WTC11 (cell line): ENCODE data around the gene IER2. TPM values are rescaled to one million over a fixed set of nuclear protein-coding genes. Genes with fewer than 3 reads are reported as not detected.

Experiments
- ARID4B ChIP-seq: sonication (generic); formaldehyde crosslinking; IDR thresholded peaks from 2 replicates; pipeline ENCODE4 v1.8.0; 2023; ENCODE audit warnings: missing genetic modification reagents, mild to moderate bottlenecking, borderline replicate concordance
- ATF1 ChIP-seq: sonication (generic); formaldehyde crosslinking; IDR thresholded peaks from 2 replicates; pipeline ENCODE4 v1.8.1; 2023; ENCODE audit warnings: mild to moderate bottlenecking, moderate library complexity, missing genetic modification reagents
- ATF2 ChIP-seq: sonication (generic); formaldehyde crosslinking; IDR thresholded peaks from 2 replicates; pipeline ENCODE4 v1.8.1; 2022; ENCODE audit warnings: low read depth, missing genetic modification reagents, borderline replicate concordance
- CTCF ChIP-seq: fragments of 200-600 bp; IDR thresholded peaks from 2 replicates; pipeline ENCODE4 v1.8.0; 2022; ENCODE audit warnings: antibody characterized with exemption
- EMX1 ChIP-seq: fragments of 250-450 bp; sonication (Bioruptor Pico); IDR thresholded peaks from 2 replicates; pipeline ENCODE4 v1.8.0; 2021; ENCODE audit warnings: mild to moderate bottlenecking
- ESRRA ChIP-seq: sonication (generic); formaldehyde crosslinking; IDR thresholded peaks from 2 replicates; pipeline ENCODE4 v1.8.1; 2022; ENCODE audit warnings: mild to moderate bottlenecking, missing genetic modification reagents, borderline replicate concordance
- FOXP4 ChIP-seq: sonication (generic); formaldehyde crosslinking; IDR thresholded peaks from 2 replicates; pipeline ENCODE4 v1.8.0; 2022; ENCODE audit warnings: mild to moderate bottlenecking, missing genetic modification reagents
- HMGA2 ChIP-seq: fragments of 250-450 bp; sonication (Bioruptor Pico); IDR thresholded peaks from 2 replicates; pipeline ENCODE4 v1.4.0; 2021; ENCODE audit warnings: mild to moderate bottlenecking, moderate library complexity
- JAZF1 ChIP-seq: fragments of 250-450 bp; sonication (Bioruptor Pico); IDR thresholded peaks from 2 replicates; pipeline ENCODE4 v1.9.0; 2021; ENCODE audit warnings: moderate library complexity, mild to moderate bottlenecking, inconsistent platforms
- MAX ChIP-seq: sonication (generic); formaldehyde crosslinking; IDR thresholded peaks from 2 replicates; pipeline ENCODE4 v1.8.0; 2022; ENCODE audit warnings: mild to moderate bottlenecking, missing genetic modification reagents
- PREB ChIP-seq: sonication (generic); formaldehyde crosslinking; IDR thresholded peaks from 2 replicates; pipeline ENCODE4 v1.8.1; 2022; ENCODE audit warnings: mild to moderate bottlenecking, missing genetic modification reagents, moderate library complexity, borderline replicate concordance
- RELA ChIP-seq: sonication (generic); formaldehyde crosslinking; IDR thresholded peaks from 2 replicates; pipeline ENCODE4 v1.8.1; 2022; ENCODE audit warnings: missing genetic modification reagents, mild to moderate bottlenecking, borderline replicate concordance
- SP1 ChIP-seq: sonication (generic); formaldehyde crosslinking; conservative IDR thresholded peaks from 2 replicates; pipeline ENCODE4 v1.8.1; 2022; ENCODE audit warnings: missing genetic modification reagents
- ZNF232 ChIP-seq: sonication (generic); formaldehyde crosslinking; IDR thresholded peaks from 2 replicates; pipeline ENCODE4 v1.8.0; 2022; ENCODE audit warnings: mild to moderate bottlenecking, missing genetic modification reagents
- ZNF317 ChIP-seq: sonication (generic); formaldehyde crosslinking; IDR thresholded peaks from 2 replicates; pipeline ENCODE4 v1.8.1; 2023; ENCODE audit warnings: low read depth, mild to moderate bottlenecking, moderate library complexity, missing genetic modification reagents, borderline replicate concordance
- ZNF423 ChIP-seq: fragments of 250-450 bp; sonication (Bioruptor Pico); IDR thresholded peaks from 2 replicates; pipeline ENCODE4 v2.1.2; 2022; ENCODE audit warnings: mild to moderate bottlenecking, moderate library complexity
- total RNA-seq: library from RNA; stranded (reverse); gene quantifications from 3 replicates; pipeline ENCODE4 v1.2.3, GENCODE V29; 2021
- TF ChIP-seq, protein P1 (sequence below): fragments of 250-450 bp; sonication (Bioruptor Pico); IDR thresholded peaks from 2 replicates; pipeline ENCODE4 v1.9.0; 2021; ENCODE audit warnings: mild to moderate bottlenecking, borderline replicate concordance
- TF ChIP-seq, protein P2 (sequence below): sonication (generic); formaldehyde crosslinking; IDR thresholded peaks from 2 replicates; pipeline ENCODE4 v1.8.0; 2022; ENCODE audit warnings: mild to moderate bottlenecking, missing genetic modification reagents
- TF ChIP-seq, protein P3 (sequence below): fragments of 250-450 bp; sonication (Bioruptor Pico); IDR thresholded peaks from 2 replicates; pipeline ENCODE4 v2.1.2; 2022; ENCODE audit warnings: mild to moderate bottlenecking, moderate library complexity

Gene IER2
- total RNA-seq, 1 experiment from 2014 or later = 138 TPM

GRCh38 chr19:13155472-13156359 lies 5.5 kb downstream of the IER2 start (continued):
- TF ChIP-seq, protein P1, sequence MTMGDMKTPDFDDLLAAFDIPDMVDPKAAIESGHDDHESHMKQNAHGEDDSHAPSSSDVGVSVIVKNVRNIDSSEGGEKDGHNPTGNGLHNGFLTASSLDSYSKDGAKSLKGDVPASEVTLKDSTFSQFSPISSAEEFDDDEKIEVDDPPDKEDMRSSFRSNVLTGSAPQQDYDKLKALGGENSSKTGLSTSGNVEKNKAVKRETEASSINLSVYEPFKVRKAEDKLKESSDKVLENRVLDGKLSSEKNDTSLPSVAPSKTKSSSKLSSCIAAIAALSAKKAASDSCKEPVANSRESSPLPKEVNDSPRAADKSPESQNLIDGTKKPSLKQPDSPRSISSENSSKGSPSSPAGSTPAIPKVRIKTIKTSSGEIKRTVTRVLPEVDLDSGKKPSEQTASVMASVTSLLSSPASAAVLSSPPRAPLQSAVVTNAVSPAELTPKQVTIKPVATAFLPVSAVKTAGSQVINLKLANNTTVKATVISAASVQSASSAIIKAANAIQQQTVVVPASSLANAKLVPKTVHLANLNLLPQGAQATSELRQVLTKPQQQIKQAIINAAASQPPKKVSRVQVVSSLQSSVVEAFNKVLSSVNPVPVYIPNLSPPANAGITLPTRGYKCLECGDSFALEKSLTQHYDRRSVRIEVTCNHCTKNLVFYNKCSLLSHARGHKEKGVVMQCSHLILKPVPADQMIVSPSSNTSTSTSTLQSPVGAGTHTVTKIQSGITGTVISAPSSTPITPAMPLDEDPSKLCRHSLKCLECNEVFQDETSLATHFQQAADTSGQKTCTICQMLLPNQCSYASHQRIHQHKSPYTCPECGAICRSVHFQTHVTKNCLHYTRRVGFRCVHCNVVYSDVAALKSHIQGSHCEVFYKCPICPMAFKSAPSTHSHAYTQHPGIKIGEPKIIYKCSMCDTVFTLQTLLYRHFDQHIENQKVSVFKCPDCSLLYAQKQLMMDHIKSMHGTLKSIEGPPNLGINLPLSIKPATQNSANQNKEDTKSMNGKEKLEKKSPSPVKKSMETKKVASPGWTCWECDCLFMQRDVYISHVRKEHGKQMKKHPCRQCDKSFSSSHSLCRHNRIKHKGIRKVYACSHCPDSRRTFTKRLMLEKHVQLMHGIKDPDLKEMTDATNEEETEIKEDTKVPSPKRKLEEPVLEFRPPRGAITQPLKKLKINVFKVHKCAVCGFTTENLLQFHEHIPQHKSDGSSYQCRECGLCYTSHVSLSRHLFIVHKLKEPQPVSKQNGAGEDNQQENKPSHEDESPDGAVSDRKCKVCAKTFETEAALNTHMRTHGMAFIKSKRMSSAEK (CRISPR knock-in tag) = peak; percentile 5; the same call in 1 of the 2 replicates
- TF ChIP-seq ESRRA (CRISPR knock-in tag) (no peak), PREB (CRISPR knock-in tag) (no peak), JAZF1 (no peak), ARID4B (peak; percentile 74; the same call in 1 of the 2 replicates), ZNF423 (CRISPR knock-in tag) (no peak), ATF2 (CRISPR knock-in tag) (no peak), FOXP4 (no peak), HMGA2 (CRISPR knock-in tag) (no peak), ZNF232 (no peak), EMX1 (CRISPR knock-in tag) (peak; percentile 95), RELA (CRISPR knock-in tag) (no peak), ATF1 (no peak), MAX (0 out of 2 replicates have a peak, but pooled peaks have one; percentile 47), CTCF (no peak), ZNF317 (CRISPR knock-in tag) (no peak), SP1 (peak; percentile 53)
- TF ChIP-seq, protein P2, sequence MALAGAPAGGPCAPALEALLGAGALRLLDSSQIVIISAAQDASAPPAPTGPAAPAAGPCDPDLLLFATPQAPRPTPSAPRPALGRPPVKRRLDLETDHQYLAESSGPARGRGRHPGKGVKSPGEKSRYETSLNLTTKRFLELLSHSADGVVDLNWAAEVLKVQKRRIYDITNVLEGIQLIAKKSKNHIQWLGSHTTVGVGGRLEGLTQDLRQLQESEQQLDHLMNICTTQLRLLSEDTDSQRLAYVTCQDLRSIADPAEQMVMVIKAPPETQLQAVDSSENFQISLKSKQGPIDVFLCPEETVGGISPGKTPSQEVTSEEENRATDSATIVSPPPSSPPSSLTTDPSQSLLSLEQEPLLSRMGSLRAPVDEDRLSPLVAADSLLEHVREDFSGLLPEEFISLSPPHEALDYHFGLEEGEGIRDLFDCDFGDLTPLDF (CRISPR knock-in tag) = no peak
- TF ChIP-seq, protein P3, sequence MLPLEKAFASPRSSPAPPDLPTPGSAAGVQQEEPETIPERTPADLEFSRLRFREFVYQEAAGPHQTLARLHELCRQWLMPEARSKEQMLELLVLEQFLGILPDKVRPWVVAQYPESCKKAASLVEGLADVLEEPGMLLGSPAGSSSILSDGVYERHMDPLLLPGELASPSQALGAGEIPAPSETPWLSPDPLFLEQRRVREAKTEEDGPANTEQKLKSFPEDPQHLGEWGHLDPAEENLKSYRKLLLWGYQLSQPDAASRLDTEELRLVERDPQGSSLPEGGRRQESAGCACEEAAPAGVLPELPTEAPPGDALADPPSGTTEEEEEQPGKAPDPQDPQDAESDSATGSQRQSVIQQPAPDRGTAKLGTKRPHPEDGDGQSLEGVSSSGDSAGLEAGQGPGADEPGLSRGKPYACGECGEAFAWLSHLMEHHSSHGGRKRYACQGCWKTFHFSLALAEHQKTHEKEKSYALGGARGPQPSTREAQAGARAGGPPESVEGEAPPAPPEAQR (CRISPR knock-in tag) = no peak
